ENCODE data around the gene SUPT20H.

SUPT20H gene

GRCh38 chr13:37058910-37059847 lies at the start of gene SUPT20H:
Gene SUPT20H (minus strand): TSS chr13:37059688. CDS start chr13:37051490, 8,198 bp downstream.
- no peak for DNase-seq

- no peak for DNase-seq
These were observed 49.7 kb upstream of the SUPT20H start for GRCh38 chr13:37109051-37109678.

- no peak for DNase-seq
These were observed 48.4 kb upstream of the SUPT20H start for GRCh38 chr13:37107868-37108267.

- no peak for DNase-seq
These were observed 48.0 kb upstream of the SUPT20H start for GRCh38 chr13:37107456-37107855.

- DNase-seq: no peak
These were observed 47.2 kb upstream of the SUPT20H start for GRCh38 chr13:37106642-37107041.

GRCh38 chr13:37105251-37105714 lies 45.8 kb upstream of the SUPT20H start, which contains the start of gene CSNK1A1L:
Gene CSNK1A1L (minus strand): TSS chr13:37105664. CDS start chr13:37105256, 408 bp downstream.
- DNase-seq: no peak

- no peak for DNase-seq
These were observed 43.4 kb upstream of the SUPT20H start for GRCh38 chr13:37102896-37103295.

GRCh38 chr13:37101201-37101600 lies 41.7 kb upstream of the SUPT20H start:
- DNase-seq: no peak

GRCh38 chr13:37100731-37101130 lies 41.2 kb upstream of the SUPT20H start:
- DNase-seq: no peak

- DNase-seq: no peak
These were observed 37.6 kb upstream of the SUPT20H start for GRCh38 chr13:37097076-37097475.

GRCh38 chr13:37094840-37095239 lies 35.4 kb upstream of the SUPT20H start:
- DNase-seq: no peak

GRCh38 chr13:37094099-37094498 lies 34.6 kb upstream of the SUPT20H start:
- no peak for DNase-seq

GRCh38 chr13:37091835-37092234 lies 32.3 kb upstream of the SUPT20H start:
- no peak for DNase-seq

- no peak for DNase-seq
These were observed 31.4 kb upstream of the SUPT20H start for GRCh38 chr13:37090912-37091311.

GRCh38 chr13:37089495-37089894 lies 30.0 kb upstream of the SUPT20H start:
- no peak for DNase-seq

GRCh38 chr13:37087486-37087885 lies 28.0 kb upstream of the SUPT20H start:
- DNase-seq: no peak

GRCh38 chr13:37085606-37086005 lies 26.1 kb upstream of the SUPT20H start:
- no peak for DNase-seq

- DNase-seq: no peak
These were observed 17.3 kb upstream of the SUPT20H start for GRCh38 chr13:37076818-37077217.

GRCh38 chr13:37075164-37075563 lies 15.7 kb upstream of the SUPT20H start:
- no peak for DNase-seq

- no peak for DNase-seq
These were observed 15.2 kb upstream of the SUPT20H start for GRCh38 chr13:37074703-37075102.

- DNase-seq: no peak
These were observed 12.5 kb upstream of the SUPT20H start for GRCh38 chr13:37072024-37072423.

GRCh38 chr13:37070956-37071355 lies 11.5 kb upstream of the SUPT20H start:
- no peak for DNase-seq

GRCh38 chr13:37070145-37070695 lies 10.7 kb upstream of the SUPT20H start:
- DNase-seq: no peak

Measured in NCI-H1436 treated with DMSO at 0.1 percent for 48 hours (cell line).